OCI-LY3 (cell line): ENCODE results near the gene CKLF.

Experiments
- CTCF ChIP-seq: fragments of 200-600, 300-600 bp; sonication (generic); IDR thresholded peaks from 2 replicates; pipeline ENCODE4 v1.5.1; 2014; ENCODE audit warnings: antibody characterized with exemption, low read length, low read depth
- EZH2phosphoT487 ChIP-seq: fragments of 200-600 bp; shearing (Covaris generic); IDR thresholded peaks from 2 replicates; pipeline ENCODE4 v1.6.1; 2018; ENCODE audit warnings: antibody characterized with exemption, mixed run types, low read depth

DNA sequence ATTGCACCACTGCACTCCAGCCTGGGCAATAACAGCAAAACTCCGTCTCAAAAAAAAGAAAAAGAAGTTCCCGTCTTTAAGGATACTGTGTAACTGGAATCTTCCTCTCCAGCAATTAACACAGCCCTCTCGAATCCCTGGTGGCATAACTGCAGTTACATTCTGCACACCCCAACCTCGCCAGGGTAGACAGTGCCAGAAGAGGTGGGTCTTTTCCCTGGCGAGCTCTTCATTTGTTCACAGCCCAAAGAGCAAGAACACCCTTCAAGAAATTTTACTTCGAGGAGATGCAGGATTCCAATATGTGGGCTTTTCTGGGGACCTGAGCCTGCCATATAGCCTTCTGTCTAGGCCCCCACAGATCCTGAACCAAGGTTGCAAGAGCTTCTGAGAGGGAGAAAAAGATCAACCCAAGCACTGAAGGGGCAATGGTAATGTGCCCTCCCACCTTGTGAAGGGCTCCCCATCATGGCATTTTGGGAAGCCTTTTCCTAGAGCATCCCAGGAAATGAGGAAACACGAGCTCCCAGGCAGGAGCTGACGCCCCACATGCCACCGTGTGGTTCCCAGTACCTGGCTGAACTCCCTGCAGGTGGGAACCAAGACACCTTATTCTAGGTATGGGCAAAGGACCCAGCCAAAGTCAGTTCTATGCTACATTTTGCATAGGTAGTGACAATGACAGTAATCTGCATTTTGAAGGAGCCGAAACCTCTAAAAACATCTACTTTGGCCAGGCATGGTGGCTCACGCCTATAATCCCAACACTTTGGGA is 29.4 kb upstream of the CKLF start:
- no peak for TF ChIP-seq CTCF
- TF ChIP-seq EZH2phosphoT487 = no peak
